ENCODE measurements around the gene TYW1.
"Not testable (repeated sequence)": the region's sequence is repeated elsewhere in the genome, so short reads cannot be mapped to it uniquely, and the experiment has no call there.

The TYW1 gene

GRCh38 chr7:67130766-67131165 lies 134.1 kb downstream of the TYW1 start:
- DNase-seq (ENCODE audit: low read depth in 2 of 2), result not testable (repeated sequence)

- peak; percentile 16 to 32 for DNase-seq (ENCODE audit: low read depth in 2 of 2)
Observed at GRCh38 chr7:67134912-67135311, 138.3 kb downstream of the TYW1 start.

- DNase-seq (ENCODE audit: low read depth in 2 of 2), result not testable (repeated sequence)
Observed at GRCh38 chr7:67135617-67136486, 139.2 kb downstream of the TYW1 start.

- not testable (repeated sequence) for DNase-seq (ENCODE audit: low read depth in 2 of 2)
Observed at GRCh38 chr7:67137489-67137888, 140.9 kb downstream of the TYW1 start.

GRCh38 chr7:67139876-67140275 lies 143.2 kb downstream of the TYW1 start:
- DNase-seq (ENCODE audit: low read depth in 2 of 2), result not testable (repeated sequence)

GRCh38 chr7:67141001-67141400 lies 144.4 kb downstream of the TYW1 start:
- not testable (repeated sequence) for DNase-seq (ENCODE audit: low read depth in 2 of 2)

- DNase-seq (ENCODE audit: low read depth in 2 of 2), result not testable (repeated sequence)
Observed at GRCh38 chr7:67143091-67143786, 146.6 kb downstream of the TYW1 start.

- not testable (repeated sequence) for DNase-seq (ENCODE audit: low read depth in 2 of 2)
Observed at GRCh38 chr7:67145581-67146193, 149.1 kb downstream of the TYW1 start.

GRCh38 chr7:67149131-67149530 lies 152.5 kb downstream of the TYW1 start:
- DNase-seq (ENCODE audit: low read depth in 2 of 2), result not testable (repeated sequence)

- DNase-seq (ENCODE audit: low read depth in 2 of 2), result not testable (repeated sequence)
Observed at GRCh38 chr7:67154374-67154773, 157.7 kb downstream of the TYW1 start.

- not testable (repeated sequence) for DNase-seq (ENCODE audit: low read depth in 2 of 2)
Observed at GRCh38 chr7:67156064-67156463, 159.4 kb downstream of the TYW1 start.

GRCh38 chr7:67163285-67163684 lies 166.7 kb downstream of the TYW1 start:
- not testable (repeated sequence) for DNase-seq (ENCODE audit: low read depth in 2 of 2)

- not testable (repeated sequence) for DNase-seq (ENCODE audit: low read depth in 2 of 2)
Observed at GRCh38 chr7:67171151-67171550, 174.5 kb downstream of the TYW1 start.

GRCh38 chr7:67176730-67177129 lies 180.1 kb downstream of the TYW1 start:
- not testable (repeated sequence) for DNase-seq (ENCODE audit: low read depth in 2 of 2)

GRCh38 chr7:67178915-67179688 lies 182.5 kb downstream of the TYW1 start:
- not testable (repeated sequence) for DNase-seq (ENCODE audit: low read depth in 2 of 2)

GRCh38 chr7:67182956-67183750 lies 186.5 kb downstream of the TYW1 start:
- DNase-seq (ENCODE audit: low read depth in 2 of 2), result not testable (repeated sequence)

- not testable (repeated sequence) for DNase-seq (ENCODE audit: low read depth in 2 of 2)
Observed at GRCh38 chr7:67184912-67185659, 188.5 kb downstream of the TYW1 start.

- DNase-seq (ENCODE audit: low read depth in 2 of 2), result not testable (repeated sequence)
Observed at GRCh38 chr7:67185660-67186129, 189.1 kb downstream of the TYW1 start.

- not testable (repeated sequence) for DNase-seq (ENCODE audit: low read depth in 2 of 2)
Observed at GRCh38 chr7:67189160-67189559, 192.5 kb downstream of the TYW1 start.
